Colonic mucosa (tissue), 4 donors: ENCODE data around the gene CCDC92B. TPM values are rescaled to one million over a fixed set of nuclear protein-coding genes. Genes with fewer than 3 reads are reported as not detected.

Experiments used
- DNase-seq: peaks from one replicate; pipeline ENCODE4 v3.0.0-alpha.2; 2020
- H3K27ac ChIP-seq: fragments of 200-600 bp; one replicate; pipeline ENCODE4 v1.8.0; 2021
- H3K27me3 ChIP-seq: fragments of 200-600 bp; one replicate; pipeline ENCODE4 v1.8.0; 2021
- H3K36me3 ChIP-seq: fragments of 200-600 bp; one replicate; pipeline ENCODE4 v1.8.0; 2021
- H3K4me1 ChIP-seq: fragments of 200-600 bp; one replicate; pipeline ENCODE4 v1.8.0; 2021; ENCODE audit warnings: mild to moderate bottlenecking
- H3K4me3 ChIP-seq: fragments of 200-600 bp; one replicate; pipeline ENCODE4 v1.8.0; 2021
- H3K9ac ChIP-seq, 2 donors: one replicate each; pipeline ENCODE4 v1.7.0; 2013; ENCODE audit warnings: control low read depth in 2 of 2, low read depth in 2 of 2, low read length in 2 of 2
- H3K9me3 ChIP-seq: fragments of 200-600 bp; one replicate; pipeline ENCODE4 v1.8.0; 2021
- CTCF ChIP-seq: fragments of 200-600 bp; IDR thresholded peaks from one replicate; pipeline ENCODE4 v1.8.0; 2022; ENCODE audit warnings: antibody characterized with exemption, mild to moderate bottlenecking
- intact Hi-C: fragments of 100-400 bp; cut with DNase I; formaldehyde crosslinking; loops from one replicate; pipeline ENCODE4 v1.14.1; 2022
- total RNA-seq, 2 donors: library from RNA; stranded (reverse); fragmentation: NEBNext Ultra II Directional in 1 of 2; extraction: Animal tissue kit (Norgen Biotek cat#: 25700) in 1 of 2; gene quantifications; one replicate each; pipeline ENCODE4 v1.2.1, GENCODE V29; 2021
- donor health status: healthy.
- donor health status: DM: no; HTN: no; CAD: no.
- donor health status: DM: no; HTN: no; CAD: no.

CCDC92B gene
- total RNA-seq, 2 donors from 2014 or later = 0.72 to 1.8 TPM

- Histone ChIP-seq H3K27ac (no peak overlapping the region), H3K36me3 (peaks cover 22% of the 10 kb centered on the region), H3K27me3 (no peaks in the 10 kb centered on the region), H3K4me3 (no peak overlapping the region), H3K9ac (no peak overlapping the region), H3K4me1 (no peaks in the 10 kb centered on the region), H3K9me3 (no peaks in the 10 kb centered on the region)
- intact Hi-C loops = no loop called here
- DNase-seq = no peak
- no peak for TF ChIP-seq CTCF
Measured at GRCh38 chr17:2695243-2695960, 54.0 kb downstream of the CCDC92B start.

GRCh38 chr17:2694381-2695242 is 54.8 kb downstream of the CCDC92B start:
- intact Hi-C loops = no loop called here
- no peak overlapping the region for H3K27ac ChIP-seq
- DNase-seq = peak; percentile 16
- no peaks in the 10 kb centered on the region for H3K9me3 ChIP-seq
- H3K4me1 ChIP-seq = no peaks in the 10 kb centered on the region
- peaks cover 21% of the 10 kb centered on the region for H3K36me3 ChIP-seq
- H3K4me3 ChIP-seq = no peak overlapping the region
- no peaks in the 10 kb centered on the region for H3K27me3 ChIP-seq
- H3K9ac ChIP-seq = no peak overlapping the region
- no peak for TF ChIP-seq CTCF

- intact Hi-C loops = no loop called here
- TF ChIP-seq CTCF = no peak
- peaks cover 21% of the 10 kb centered on the region for H3K36me3 ChIP-seq
Measured at GRCh38 chr17:2693561-2694380, 55.7 kb downstream of the CCDC92B start.

GRCh38 chr17:2692781-2693135 is 56.7 kb downstream of the CCDC92B start:
- Histone ChIP-seq H3K27ac (no peak overlapping the region), H3K9me3 (no peaks in the 10 kb centered on the region), H3K4me3 (no peak overlapping the region), H3K9ac (no peak overlapping the region), H3K27me3 (no peaks in the 10 kb centered on the region), H3K36me3 (peaks cover 14% of the 10 kb centered on the region), H3K4me1 (no peaks in the 10 kb centered on the region)
- intact Hi-C loops = no loop called here
- DNase-seq = no peak
- TF ChIP-seq CTCF = no peak

More at GRCh38 chr17:2693561-2694380, 55.7 kb downstream of the CCDC92B start:
- no peaks in the 10 kb centered on the region for H3K9me3 ChIP-seq
- no peak overlapping the region for H3K4me3 ChIP-seq
- H3K27me3 ChIP-seq = no peaks in the 10 kb centered on the region
- H3K27ac ChIP-seq = no peak overlapping the region
- no peaks in the 10 kb centered on the region for H3K4me1 ChIP-seq
- H3K9ac ChIP-seq = no peak overlapping the region
- peak; percentile 18 for DNase-seq
